IMR-90 (cell line): ENCODE measurements around the gene NKTR. TPM values are rescaled to one million over a fixed set of nuclear protein-coding genes. Genes with fewer than 3 reads are reported as not detected.
A peak's percentile ranks its signal among the peaks of the same experiment; 100 is the strongest.

Experiments
- ATAC-seq: fragments of 200-7000 bp; cut with Tn5 transposase; 2 replicates; pipeline ENCODE4 v1.9.1; 2020; ENCODE audit warnings: low read depth, mild to moderate bottlenecking, moderate library complexity
- BruUV-seq: library from RNA; stranded (reverse); fragments of 400-500 nt; replicated peaks from 2 replicates; lab custom pipeline; 2021; lab: Mats Ljungman, UMichigan
- CTCF ChIA-PET: fragments of 300-600 bp; formaldehyde crosslinking; extraction: SDS; loops from one replicate; lab custom pipeline; 2021; ENCODE audit warnings: antibody characterized with exemption; lab: Yijun Ruan, JAX
- POLR2A ChIA-PET: fragments of 300-600 bp; sonication (Branson Sonifier 250); formaldehyde crosslinking; loops from one replicate; lab custom pipeline; 2022; ENCODE audit warnings: antibody characterized with exemption; ENCODE audit not compliant: unreplicated experiment; lab: Charles Lee
- DNase-seq: peaks from one replicate; pipeline ENCODE4 v3.0.0; 2013
- H2AFZ ChIP-seq: replicated peaks from 2 replicates; pipeline ENCODE3; 2013; ENCODE audit warnings: low read length, mild to moderate bottlenecking; ENCODE audit not compliant: poor library complexity
- H2AK5ac ChIP-seq: 2 replicates; pipeline ENCODE4 v1.6.1; 2013; ENCODE audit warnings: low read depth, low read length, inconsistent platforms
- H2AK9ac ChIP-seq: replicated peaks from 2 replicates; pipeline ENCODE3; 2013; ENCODE audit warnings: mild to moderate bottlenecking, low read depth, low read length, moderate library complexity; ENCODE audit not compliant: poor library complexity
- H2BK120ac ChIP-seq: 2 replicates; pipeline ENCODE4 v1.6.1; 2013; ENCODE audit warnings: low read depth, low read length, inconsistent platforms
- H2BK15ac ChIP-seq: 3 replicates; pipeline ENCODE4 v1.6.1; 2013; ENCODE audit warnings: low read depth, low read length, inconsistent platforms
- H2BK20ac ChIP-seq: 2 replicates; pipeline ENCODE4 v1.6.1; 2013; ENCODE audit warnings: low read depth, mild to moderate bottlenecking, inconsistent platforms, low read length, moderate library complexity
- H2BK5ac ChIP-seq: 2 replicates; pipeline ENCODE4 v1.6.1; 2013; ENCODE audit warnings: mild to moderate bottlenecking, low read depth, low read length, inconsistent platforms; ENCODE audit not compliant: poor library complexity, severe bottlenecking
- H3K14ac ChIP-seq: replicated peaks from 2 replicates; pipeline ENCODE4 v1.6.1; 2013; ENCODE audit warnings: low read depth, low read length, inconsistent platforms
- H3K18ac ChIP-seq: 2 replicates; pipeline ENCODE4 v1.6.1; 2013; ENCODE audit warnings: low read depth, low read length, control low read depth
- H3K23ac ChIP-seq: 2 replicates; pipeline ENCODE4 v1.6.1; 2013; ENCODE audit warnings: low read depth, low read length, inconsistent platforms
- H3K27ac ChIP-seq: 2 replicates; pipeline ENCODE4 v1.5.1; 2013; ENCODE audit warnings: mild to moderate bottlenecking, control low read depth, low read length; ENCODE audit not compliant: insufficient read depth
- H3K27me3 ChIP-seq: 2 replicates; pipeline ENCODE4 v1.6.1; 2013; ENCODE audit warnings: low read length; ENCODE audit not compliant: control insufficient read depth, insufficient read depth
- H3K36me3 ChIP-seq: 2 replicates; pipeline ENCODE4 v1.6.1; 2013; ENCODE audit warnings: low read length, mixed read lengths; ENCODE audit not compliant: control insufficient read depth, insufficient read depth
- H3K4ac ChIP-seq: 2 replicates; pipeline ENCODE4 v1.6.1; 2013; ENCODE audit warnings: low read depth, low read length, inconsistent platforms
- H3K4me1 ChIP-seq: 2 replicates; pipeline ENCODE4 v1.6.1; 2013; ENCODE audit warnings: low read length, mixed read lengths; ENCODE audit not compliant: control insufficient read depth, insufficient read depth
- H3K4me2 ChIP-seq: 2 replicates; pipeline ENCODE4 v1.6.1; 2013; ENCODE audit warnings: low read depth, mild to moderate bottlenecking, control low read depth, low read length, moderate library complexity
- H3K4me3 ChIP-seq: 2 replicates; pipeline ENCODE4 v1.5.1; 2013; ENCODE audit warnings: low read depth, mild to moderate bottlenecking, control low read depth, low read length, moderate library complexity; ENCODE audit not compliant: insufficient read depth
- H3K56ac ChIP-seq: 2 replicates; pipeline ENCODE4 v1.6.1; 2013; ENCODE audit warnings: low read length, inconsistent platforms; ENCODE audit not compliant: insufficient read depth; ENCODE audit errors: extremely low read depth
- H3K79me1 ChIP-seq, 2 experiments: 2 replicates each; pipeline ENCODE4 v1.6.1; 2013; ENCODE audit warnings: low read length in 2 of 2, inconsistent platforms in 1 of 2, low read depth in 1 of 2
- H3K9ac ChIP-seq: 2 replicates; pipeline ENCODE4 v1.6.1; 2013; ENCODE audit warnings: low read depth, low read length, control low read depth
- H3K9me1 ChIP-seq: 2 replicates; pipeline ENCODE4 v1.6.1; 2013; ENCODE audit warnings: low read length, inconsistent platforms; ENCODE audit not compliant: insufficient read depth
- H3K9me3 ChIP-seq: 2 replicates; pipeline ENCODE4 v1.6.1; 2013; ENCODE audit warnings: low read length; ENCODE audit not compliant: control insufficient read depth, insufficient read depth
- H4K20me1 ChIP-seq: 2 replicates; pipeline ENCODE4 v1.6.1; 2013; ENCODE audit warnings: low read length, inconsistent platforms; ENCODE audit not compliant: insufficient read depth
- H4K5ac ChIP-seq: 2 replicates; pipeline ENCODE4 v1.6.1; 2013; ENCODE audit warnings: mild to moderate bottlenecking, low read depth, low read length, control low read depth
- H4K8ac ChIP-seq, 2 experiments: 2 replicates each; pipeline ENCODE4 v1.6.1; 2013; ENCODE audit warnings: low read depth in 2 of 2, low read length in 2 of 2, control low read depth in 1 of 2, inconsistent platforms in 1 of 2
- H4K91ac ChIP-seq: 2 replicates; pipeline ENCODE4 v1.6.1; 2013; ENCODE audit warnings: low read depth, low read length, inconsistent platforms; ENCODE audit not compliant: insufficient read depth
- BHLHE40 ChIP-seq: fragments of 150-350 bp; IDR thresholded peaks from 2 replicates; pipeline ENCODE4 v1.6.1; 2016; ENCODE audit warnings: mild to moderate bottlenecking, low read depth, low read length
- CEBPB ChIP-seq: IDR thresholded peaks from 2 replicates; pipeline ENCODE4 v1.6.1; 2012; ENCODE audit warnings: low read depth, low read length, improper control_type of control experiment
- CHD1 ChIP-seq: IDR thresholded peaks from 2 replicates; pipeline ENCODE4 v1.6.1; 2012; ENCODE audit warnings: low read depth, low read length, improper control_type of control experiment
- CTCF ChIP-seq: conservative IDR thresholded peaks from 2 replicates; pipeline ENCODE4 v1.5.1; 2012; ENCODE audit warnings: mild to moderate bottlenecking, low read depth, low read length, improper control_type of control experiment
- ELK1 ChIP-seq: fragments of 150-350 bp; IDR thresholded peaks from 2 replicates; pipeline ENCODE4 v1.6.1; 2016; ENCODE audit warnings: low read depth, mild to moderate bottlenecking, low read length, moderate library complexity, borderline replicate concordance
- FOS ChIP-seq: fragments of 150-350 bp; IDR thresholded peaks from 2 replicates; pipeline ENCODE4 v1.6.1; 2016; ENCODE audit warnings: low read depth, low read length
- MAFK ChIP-seq: IDR thresholded peaks from 2 replicates; pipeline ENCODE4 v1.6.1; 2012; ENCODE audit warnings: low read depth, low read length, improper control_type of control experiment
- MAZ ChIP-seq: IDR thresholded peaks from 2 replicates; pipeline ENCODE4 v1.6.1; 2012; ENCODE audit warnings: low read depth, mild to moderate bottlenecking, low read length, improper control_type of control experiment, moderate library complexity, borderline replicate concordance
- NFE2L2 ChIP-seq: fragments of 150-350 bp; IDR thresholded peaks from 2 replicates; pipeline ENCODE4 v1.6.1; 2016; ENCODE audit warnings: low read depth, mild to moderate bottlenecking, low read length
- POLR2A ChIP-seq: IDR thresholded peaks from 2 replicates; pipeline ENCODE4 v1.6.1; 2012; ENCODE audit warnings: mild to moderate bottlenecking, low read depth, low read length
- RAD21 ChIP-seq: IDR thresholded peaks from 2 replicates; pipeline ENCODE4 v1.6.1; 2012; ENCODE audit warnings: low read length, improper control_type of control experiment
- RCOR1 ChIP-seq: IDR thresholded peaks from 2 replicates; pipeline ENCODE4 v1.6.1; 2012; ENCODE audit warnings: mild to moderate bottlenecking, low read length, improper control_type of control experiment; ENCODE audit not compliant: insufficient replicate concordance
- RFX5 ChIP-seq: IDR thresholded peaks from 2 replicates; pipeline ENCODE4 v1.8.0; 2012; ENCODE audit warnings: low read depth, mild to moderate bottlenecking, low read length, moderate library complexity
- SMC3 ChIP-seq: fragments of 150-350 bp; IDR thresholded peaks from 2 replicates; pipeline ENCODE4 v1.6.1; 2016; ENCODE audit warnings: low read depth, mild to moderate bottlenecking, antibody characterized with exemption, low read length, moderate library complexity
- USF2 ChIP-seq: fragments of 150-350 bp; IDR thresholded peaks from 2 replicates; pipeline ENCODE4 v1.6.1; 2017; ENCODE audit warnings: mild to moderate bottlenecking, antibody characterized with exemption, low read length, low read depth
- WGBS, 2 experiments: methylation state at CpG; one replicate each; pipeline versions ENCODE4 v1.1.5 to v1.1.7; 2013; ENCODE audit warnings: missing lambda C conversion rate in 2 of 2; ENCODE audit not compliant: insufficient read length in 1 of 2; ENCODE audit errors: extremely low coverage in 2 of 2; 5-methylcytosine and 5-hydroxymethylcytosine counted together
- dilution Hi-C: fragments of 300-500 bp; cut with HindIII; formaldehyde crosslinking; loops from one replicate; pipeline ENCODE4 v1.14.3; 2018; ENCODE audit warnings: low sequenced_read_pairs; ENCODE audit not compliant: unreplicated experiment
- in situ Hi-C: fragments of 300-500 bp; cut with MboI; formaldehyde crosslinking; loops from 3 replicates; pipeline ENCODE4 v1.14.3; 2019; ENCODE audit warnings: low sequenced_read_pairs, inconsistent platforms, mixed read lengths
- intact Hi-C: fragments of 100-400 bp; cut with micrococcal nuclease; formaldehyde crosslinking; loops from 2 replicates; pipeline ENCODE4 v1.10.0; 2022
- polyA plus RNA-seq, 3 experiments: library from polyadenylated mRNA; depleted of rRNA; stranded (reverse); fragments of >200 nt; gene quantifications; 2 replicates each; pipeline ENCODE4 v1.2.3, GENCODE V29; 2012; ENCODE audit warnings: low replicate concordance in 1 of 3
- total RNA-seq: library from RNA; depleted of rRNA; stranded (reverse); fragments of >200 nt; gene quantifications from 2 replicates; pipeline ENCODE4 v1.2.3, GENCODE V29; 2012

Gene NKTR
- total and polyA plus RNA-seq, 2 of the 4 experiments (the other 2 are of a cell fraction), result 24.0 to 30.7 TPM

- ATAC-seq, result no peak
- intact Hi-C loops, result no loop called here
- no peak overlapping the region for H4K8ac ChIP-seq
- TF ChIP-seq POLR2A (no peak), RAD21 (no peak), CHD1 (no peak), MAZ (no peak), CEBPB (no peak), ELK1 (no peak), SMC3 (no peak), RFX5 (no peak), RCOR1 (no peak), CTCF (no peak), BHLHE40 (no peak), USF2 (no peak), MAFK (no peak), FOS (no peak), NFE2L2 (no peak)
Observed at GRCh38 chr3:42663581-42664437, 63.3 kb downstream of the NKTR start.

More at GRCh38 chr3:42663581-42664437, 63.3 kb downstream of the NKTR start:
- no peak overlapping the region for H3K4ac ChIP-seq
- WGBS, 2 experiments, result 88% methylated on average over 15 of the region's 38 CpGs; no CpG with 5 or more reads in 1 of the 2 experiments
- peaks cover 6% of the 10 kb centered on the region; the same call in 1 of the 2 replicates for H3K4me1 ChIP-seq
- no peak overlapping the region for H3K4me3 ChIP-seq
- no peaks in the 10 kb centered on the region; the same call in 1 of the 2 replicates for H3K9me3 ChIP-seq
- no peak overlapping the region for H3K56ac ChIP-seq
- no peak overlapping the region for H4K5ac ChIP-seq
- BruUV-seq, result no TSS peak
- no peak overlapping the region for H2BK20ac ChIP-seq
- H2AK5ac ChIP-seq, result no peak overlapping the region
- H2BK5ac ChIP-seq, result no peak overlapping the region
- H3K79me1 ChIP-seq, result peaks cover 0 to 17% of the 10 kb centered on the region in 2 experiments; a peak in 2 of 4 replicates
- H3K27me3 ChIP-seq, result no peaks in the 10 kb centered on the region
- no peak overlapping the region for H2BK15ac ChIP-seq
- dilution Hi-C loops (no loop called here), in situ Hi-C loops (no loop called here)
- no peak overlapping the region for H3K23ac ChIP-seq
- H2AFZ ChIP-seq, result peak overlapping the region; percentile 41
- H3K14ac ChIP-seq, result no peak overlapping the region
- no peak overlapping the region for H2AK9ac ChIP-seq
- POLR2A ChIA-PET, result no interaction called here
- H3K9ac ChIP-seq, result no peak overlapping the region
- CTCF ChIA-PET, result no interaction called here
- H3K27ac ChIP-seq, result no peak overlapping the region
- no peak overlapping the region for H3K18ac ChIP-seq
- peaks cover 16% of the 10 kb centered on the region; the same call in 1 of the 2 replicates for H3K36me3 ChIP-seq
- no peak overlapping the region for H3K4me2 ChIP-seq
- peaks cover 18% of the 10 kb centered on the region for H4K20me1 ChIP-seq
- H2BK120ac ChIP-seq, result no peak overlapping the region
- DNase-seq, result no peak
- peaks cover 14% of the 10 kb centered on the region for H3K9me1 ChIP-seq
- no peak overlapping the region for H4K91ac ChIP-seq
